Measurements from ENCODE around the gene PYCR2.

Gene PYCR2

DNA sequence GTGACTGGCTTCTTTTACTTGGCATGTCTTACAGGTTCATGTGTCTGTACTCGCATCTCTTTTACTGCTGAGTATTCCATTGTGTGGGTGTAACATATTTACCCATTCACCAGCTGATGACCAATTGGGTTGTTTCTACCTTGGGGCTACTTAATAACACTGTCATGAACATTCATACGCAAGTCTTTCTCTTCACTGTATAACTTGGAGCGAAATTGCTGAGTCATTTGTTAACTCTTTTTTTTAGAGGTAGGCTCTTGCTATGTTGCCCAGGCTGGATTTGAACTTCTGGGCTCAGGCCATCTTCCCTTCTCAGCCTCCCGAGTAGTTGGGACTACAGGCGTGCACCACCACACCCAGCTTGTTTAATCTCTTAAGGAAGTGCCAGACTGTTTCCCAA, 6.5 kb downstream of the PYCR2 start:
- no peak for DNase-seq

- no peak for DNase-seq
These were observed 6.9 kb downstream of the PYCR2 start for GRCh38 chr1:225917101-225917500.

DNA sequence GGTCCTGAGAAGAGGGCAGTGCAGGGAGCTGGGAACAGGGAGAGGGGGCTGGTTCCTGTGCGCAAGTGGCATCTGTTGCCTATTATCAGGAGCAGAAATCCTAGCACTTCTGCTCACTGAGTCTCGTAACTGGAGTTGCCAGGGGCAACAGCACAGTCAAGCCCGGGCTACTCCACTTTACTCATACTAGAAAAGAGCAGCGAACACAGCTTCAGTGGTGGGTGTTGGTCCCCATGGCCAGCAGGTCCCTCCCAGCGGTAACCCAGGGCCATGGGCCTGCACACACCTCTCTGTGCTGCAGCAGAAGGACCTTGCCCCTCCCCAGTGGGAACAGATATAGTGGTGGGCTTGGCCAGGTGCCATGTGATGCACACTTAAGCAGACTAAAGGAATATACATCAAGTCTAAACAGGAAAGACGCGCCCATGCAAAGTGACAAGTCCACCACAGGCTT, 8.5 kb downstream of the PYCR2 start:
- no peak for DNase-seq

GRCh38 chr1:225914947-225915346, 9.1 kb downstream of the PYCR2 start:
- no peak for DNase-seq

DNA sequence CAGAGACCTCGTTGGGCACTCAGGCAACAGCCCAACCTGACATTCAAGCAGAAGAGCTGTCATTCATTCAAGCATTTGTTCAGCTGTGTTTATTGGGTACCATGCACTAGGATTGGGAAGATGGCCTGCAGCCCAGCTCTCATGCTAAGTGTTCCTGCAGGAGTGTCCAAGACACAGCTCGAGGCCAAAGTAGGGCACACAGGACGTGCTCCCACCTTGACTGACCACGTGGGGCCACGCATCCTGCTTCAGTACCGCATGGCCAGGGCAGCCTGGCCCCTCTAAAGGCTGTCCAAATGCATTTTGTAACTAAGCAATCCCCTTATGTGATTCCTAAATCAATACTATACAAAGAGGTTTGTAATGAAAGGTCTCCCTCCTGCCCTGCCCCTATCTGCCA, 9.7 kb downstream of the PYCR2 start:
- no peak for DNase-seq

- DNase-seq = no peak
These were observed 12.6 kb downstream of the PYCR2 start for GRCh38 chr1:225911191-225912130.

DNA sequence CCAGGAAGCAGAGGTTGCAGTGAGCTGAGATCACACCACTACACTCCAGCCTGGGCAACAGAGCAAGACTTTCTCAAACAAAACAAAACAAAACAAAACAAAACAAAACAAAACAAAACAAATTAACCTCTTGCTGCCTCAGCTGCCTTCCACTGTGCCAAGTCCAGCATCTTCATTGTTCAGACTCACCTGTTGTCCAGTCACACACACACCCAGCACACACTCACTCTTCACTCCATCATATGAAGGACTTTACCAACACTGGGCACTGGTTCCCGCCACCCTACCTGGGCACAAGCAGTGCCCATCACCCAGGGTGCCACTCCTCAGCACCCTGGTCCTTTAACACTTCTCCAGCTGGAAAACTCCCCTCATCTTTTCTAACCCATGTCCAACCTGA, 14.6 kb downstream of the PYCR2 start:
- DNase-seq = no peak

DNA sequence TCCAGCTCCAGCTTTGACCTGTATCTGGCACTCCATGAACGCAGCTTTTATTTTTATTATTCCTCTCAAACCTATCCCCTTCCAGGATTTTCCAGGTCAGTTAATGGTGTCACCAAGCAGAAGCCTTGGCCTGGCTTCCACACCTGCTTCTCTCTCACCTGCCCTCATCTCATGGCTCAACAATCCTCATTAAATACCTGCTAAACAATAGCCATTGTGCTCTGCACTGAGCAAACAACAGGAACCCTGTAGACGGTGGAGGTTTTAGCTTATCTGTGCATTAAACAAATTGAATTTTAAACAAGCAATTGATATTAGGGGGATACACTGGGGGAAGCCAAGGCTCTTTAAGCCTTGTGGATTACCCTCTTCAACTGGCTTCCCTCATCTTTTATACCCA, 15.3 kb downstream of the PYCR2 start:
- DNase-seq = peak; percentile 68 to 75

GRCh38 chr1:225908013-225908640, 15.9 kb downstream of the PYCR2 start:
- no peak for DNase-seq

DNA sequence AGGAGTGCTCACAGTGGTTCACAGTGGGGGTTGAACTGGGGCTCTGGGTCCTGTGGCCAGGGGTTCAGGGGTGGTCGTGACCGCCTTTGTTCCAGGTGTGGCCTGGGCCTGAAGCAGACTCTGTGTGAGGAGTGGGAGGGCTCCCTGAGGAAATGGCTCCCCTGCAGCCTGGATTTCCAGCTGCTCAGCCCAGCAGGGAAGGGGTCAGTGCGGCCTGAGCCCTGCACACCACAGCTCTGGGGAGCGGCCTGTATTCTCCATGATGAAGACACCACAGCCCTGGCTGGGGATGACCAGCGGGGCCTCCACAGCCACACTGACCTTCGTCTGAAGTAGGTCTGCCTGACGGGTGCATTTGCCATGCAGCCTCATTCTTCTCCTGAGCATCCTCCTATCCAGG, 16.7 kb downstream of the PYCR2 start:
- DNase-seq = no peak

GRCh38 chr1:225906467-225906866, 17.6 kb downstream of the PYCR2 start:
- no peak for DNase-seq

GRCh38 chr1:225903623-225904022, 20.4 kb downstream of the PYCR2 start:
- DNase-seq = no peak

GRCh38 chr1:225899044-225899925, 24.8 kb downstream of the PYCR2 start:
- DNase-seq = no peak

DNA sequence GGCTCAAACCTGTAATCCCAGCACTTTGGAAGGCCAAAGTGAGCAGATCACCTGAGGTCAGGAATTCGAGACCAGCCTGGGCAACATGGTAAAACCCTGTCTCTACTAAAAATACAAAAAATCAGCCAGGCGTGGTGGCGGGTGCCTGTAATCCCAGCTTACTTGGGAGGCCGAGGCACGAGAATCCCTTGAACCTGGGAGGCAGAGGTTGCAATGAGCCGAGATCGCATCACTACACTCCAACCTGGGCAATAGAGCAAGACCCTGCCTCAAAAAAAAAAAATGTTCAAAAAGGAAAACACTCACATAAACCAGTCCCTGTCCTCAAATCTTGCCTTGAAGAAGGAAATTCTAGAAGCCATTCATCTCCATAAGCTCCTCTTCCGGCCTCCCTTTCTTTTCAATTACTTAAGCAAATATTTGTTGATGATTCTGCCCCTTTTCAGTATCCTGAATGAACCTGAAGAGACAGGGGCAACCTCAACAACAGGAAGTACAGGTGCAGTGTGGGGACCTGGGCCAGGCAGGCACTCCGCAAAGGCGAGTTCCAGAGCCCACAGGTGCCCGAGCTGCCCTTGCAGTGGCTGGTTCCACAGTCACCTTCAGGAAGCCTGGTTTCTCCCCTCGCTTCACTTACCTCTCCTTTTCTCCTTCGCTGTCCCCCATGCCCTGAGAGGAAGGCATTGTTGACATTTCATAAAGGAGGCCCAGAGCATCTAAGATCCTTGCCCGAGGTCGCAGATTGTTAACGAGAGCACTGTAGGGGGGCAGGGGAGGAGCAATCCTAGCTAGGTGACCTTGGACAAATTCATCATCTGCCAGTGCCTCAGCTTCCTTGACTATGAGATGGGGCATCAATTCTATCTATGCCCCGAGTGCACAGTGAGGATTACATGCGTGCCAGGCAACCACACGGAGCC, 26.2 kb downstream of the PYCR2 start:
- DNase-seq = peak in 1 of 2 experiments; percentile 10

DNA sequence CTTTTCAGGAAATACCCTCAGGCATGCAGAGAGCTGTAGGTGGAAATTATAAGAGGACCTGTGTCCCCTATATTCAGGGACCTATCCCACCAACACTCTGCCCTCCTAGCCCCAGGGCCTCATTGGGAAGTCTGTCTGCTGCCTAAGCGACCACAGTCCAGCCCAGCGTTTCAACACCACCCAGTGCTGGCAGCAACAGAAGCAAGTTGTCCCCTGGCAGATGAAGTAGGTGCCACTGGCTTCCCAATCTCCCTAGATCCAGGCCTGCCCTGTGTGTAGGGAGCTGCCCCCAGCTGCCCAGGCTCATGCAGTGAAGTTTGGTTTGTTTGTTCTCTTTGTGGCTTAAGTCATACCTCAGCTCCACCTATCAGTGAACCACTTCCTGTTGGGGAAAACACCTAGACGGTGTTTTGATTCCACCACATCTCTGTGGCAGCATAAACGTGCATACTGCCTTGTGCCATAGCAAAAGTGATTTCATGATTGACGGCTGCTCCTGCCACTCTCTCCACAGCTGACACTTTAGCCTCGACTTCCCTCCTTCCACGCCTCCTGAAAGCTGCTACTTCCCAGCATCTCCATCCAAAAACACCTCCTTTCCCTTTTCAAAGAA, 27.0 kb downstream of the PYCR2 start:
- peak in 1 of 2 experiments; percentile 4 for DNase-seq

DNA sequence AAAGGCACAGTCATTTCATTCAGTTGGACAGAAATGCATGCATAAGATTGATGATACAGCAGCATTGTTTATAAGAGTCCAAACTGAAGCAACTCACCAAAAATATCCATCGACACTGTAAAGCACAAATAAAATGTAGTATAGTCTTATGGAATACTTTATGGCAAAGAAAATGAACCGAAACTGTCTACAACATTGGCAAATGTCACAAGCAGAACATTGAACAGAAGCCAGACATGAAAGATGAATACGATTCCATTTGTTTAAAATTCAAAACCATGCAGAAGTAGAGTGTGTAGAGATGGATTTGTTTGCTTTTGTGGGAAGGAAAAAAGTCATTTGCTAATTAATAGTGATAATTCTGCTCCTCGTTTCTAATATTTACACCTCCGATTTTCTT, 27.6 kb downstream of the PYCR2 start:
- no peak for DNase-seq

GRCh38 chr1:225892307-225892706, 31.7 kb downstream of the PYCR2 start:
- DNase-seq = no peak

DNA sequence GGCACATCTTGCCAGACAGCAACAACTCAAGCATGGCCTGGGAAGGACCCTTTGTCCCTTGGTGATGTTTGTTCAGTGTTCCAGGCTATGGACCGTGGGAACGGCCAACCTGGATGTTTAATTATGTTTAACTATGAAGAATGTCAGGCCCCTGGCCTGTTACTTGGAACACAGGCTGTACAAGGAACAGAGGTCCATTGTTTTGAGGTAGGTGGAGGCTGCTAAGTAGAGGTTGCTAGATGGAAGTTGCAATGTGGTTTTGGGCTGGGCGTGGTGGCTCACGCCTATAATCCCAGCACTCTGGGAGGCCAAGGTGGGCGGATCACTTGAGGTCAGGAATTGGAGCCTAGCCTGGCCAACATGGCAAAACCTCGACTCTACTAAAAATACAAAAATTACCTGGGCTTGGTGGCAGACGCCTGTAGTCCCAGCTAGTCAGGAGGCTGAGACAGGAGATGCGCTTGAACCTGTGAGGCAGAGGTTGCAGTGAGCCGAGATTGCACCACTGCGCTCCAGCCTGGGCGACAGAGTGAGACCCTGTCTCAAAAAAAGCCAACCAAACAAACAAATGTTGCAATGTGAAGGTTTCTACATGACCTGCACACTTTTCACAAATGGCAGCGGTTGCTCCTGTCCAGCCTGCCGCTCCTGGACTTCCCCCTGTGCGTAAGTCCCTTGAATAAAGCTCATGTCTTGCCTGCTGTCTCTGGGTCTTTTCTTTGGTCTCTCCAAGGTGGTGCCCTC, 32.6 kb downstream of the PYCR2 start:
- peak in 1 of 2 experiments; percentile 32 for DNase-seq

DNA sequence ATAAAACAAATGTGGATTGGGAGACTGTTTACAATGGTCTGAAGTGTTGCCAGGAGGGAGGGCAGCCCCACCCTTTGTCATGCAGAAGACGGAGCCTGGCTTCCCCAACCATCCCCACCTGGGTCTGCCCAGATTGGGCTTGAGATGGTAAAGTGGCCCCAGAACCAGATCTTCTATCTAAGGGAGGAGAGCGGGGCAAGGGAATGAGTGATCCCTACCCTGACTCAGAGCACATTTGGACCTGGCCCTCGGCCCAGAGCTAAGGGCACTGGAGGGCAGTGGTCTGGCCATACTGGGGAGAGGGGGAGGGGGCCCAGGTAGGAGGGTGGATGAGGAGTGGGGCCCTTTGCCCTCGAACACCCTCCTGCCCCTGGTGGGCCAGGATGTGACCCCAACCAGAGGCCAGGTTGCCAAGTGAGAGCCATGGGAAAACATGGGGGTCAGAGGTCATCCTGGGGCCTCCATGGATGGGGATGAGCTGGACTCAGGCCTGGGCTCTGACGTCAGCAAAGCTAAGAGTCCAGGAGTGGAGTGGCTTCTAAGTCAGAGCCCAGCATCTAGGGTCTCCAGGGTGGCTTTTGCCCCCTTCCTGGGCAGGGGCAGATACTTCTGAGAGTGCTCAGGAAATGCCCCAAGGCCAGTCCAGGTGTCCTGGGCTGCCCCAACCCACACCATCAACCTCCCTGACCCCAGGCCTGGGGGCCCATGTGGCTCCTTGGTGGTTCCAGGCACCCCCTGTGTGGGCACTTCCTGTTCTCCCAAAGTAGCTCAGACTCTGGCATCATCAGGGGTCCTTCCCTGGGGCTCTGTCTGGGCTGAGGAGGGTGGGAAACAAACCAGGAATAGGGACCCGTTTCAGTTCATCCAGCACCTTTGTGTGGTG, 33.5 kb downstream of the PYCR2 start:
- DNase-seq = no peak

DNA sequence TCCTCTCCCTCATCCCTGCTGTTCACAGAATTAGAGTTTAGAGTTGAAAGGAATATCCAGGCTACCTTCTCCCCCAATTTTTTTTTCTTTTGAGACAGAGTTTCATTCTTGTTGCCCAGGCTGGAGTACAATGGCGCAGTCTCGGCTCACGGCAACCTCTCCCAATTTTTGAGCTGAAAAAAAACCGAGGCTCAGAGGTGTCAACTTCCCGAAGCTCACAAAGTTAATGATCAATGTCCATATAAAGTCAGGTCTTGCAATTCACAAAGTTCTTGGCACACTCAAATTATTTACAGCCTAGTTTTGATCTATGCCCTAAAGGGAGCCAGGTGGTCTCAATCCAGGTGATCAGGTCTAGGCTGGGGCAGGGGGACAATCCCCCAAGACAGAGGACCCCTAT, 34.3 kb downstream of the PYCR2 start:
- DNase-seq = no peak

Data from NCI-H526 (cell line).